ENCODE results near the gene TFB1M.
"Not testable (repeated sequence)": the region's sequence is repeated elsewhere in the genome, so short reads cannot be mapped to it uniquely, and the experiment has no call there.

Gene TFB1M

GRCh38 chr6:155219299-155219698 lies 95.0 kb downstream of the TFB1M start:
- Histone ChIP-seq H3K9ac (ENCODE audit: insufficient read length, low read depth) (no peak overlapping the region), H3K36me3 (ENCODE audit: insufficient read depth, insufficient read length, low read length) (peaks cover 18% of the 10 kb centered on the region), H3K9me3 (ENCODE audit: insufficient read depth, low read length) (no peaks in the 10 kb centered on the region), H3K4me1 (ENCODE audit: insufficient read depth, insufficient read length) (peaks cover under 1% of the 10 kb centered on the region), H3K4me3 (ENCODE audit: insufficient read length, low read depth) (no peak overlapping the region), H3K27me3 (ENCODE audit: insufficient read depth, insufficient read length) (no peaks in the 10 kb centered on the region)
- DNase-seq (ENCODE audit: low read depth, low spot score), result no peak
- no peak for TF ChIP-seq ZNF274 (IDR thresholded peaks at IDR 0.05; ENCODE audit: low read depth, low read length)
- no peak for TF ChIP-seq YY1 (IDR thresholded peaks at IDR 0.05; ENCODE audit: insufficient read depth, insufficient read length)
- no peak for TF ChIP-seq SUZ12 (IDR thresholded peaks at IDR 0.05; ENCODE audit: extremely low read depth, insufficient read depth, insufficient read length)

- peaks cover 24% of the 10 kb centered on the region for H3K36me3 ChIP-seq (ENCODE audit: insufficient read depth, insufficient read length, low read length)
- H3K27me3 ChIP-seq (ENCODE audit: insufficient read depth, insufficient read length); H3K9me3 ChIP-seq (ENCODE audit: insufficient read depth, low read length); H3K4me1 ChIP-seq (ENCODE audit: insufficient read depth, insufficient read length); H3K9ac ChIP-seq (ENCODE audit: insufficient read length, low read depth); DNase-seq (ENCODE audit: low read depth, low spot score); H3K4me3 ChIP-seq (ENCODE audit: insufficient read length, low read depth): not testable (repeated sequence)
Measured at GRCh38 chr6:155218711-155219110, 95.6 kb downstream of the TFB1M start.

- no peak for DNase-seq (ENCODE audit: low read depth, low spot score)
- Histone ChIP-seq H3K9ac (ENCODE audit: insufficient read length, low read depth) (no peak overlapping the region), H3K9me3 (ENCODE audit: insufficient read depth, low read length) (peaks cover 13% of the 10 kb centered on the region; the same call in 1 of the 2 replicates), H3K4me3 (ENCODE audit: insufficient read length, low read depth) (no peak overlapping the region), H3K4me1 (ENCODE audit: insufficient read depth, insufficient read length) (peaks cover 2% of the 10 kb centered on the region), H3K36me3 (ENCODE audit: insufficient read depth, insufficient read length, low read length) (peaks cover 37% of the 10 kb centered on the region), H3K27me3 (ENCODE audit: insufficient read depth, insufficient read length) (no peaks in the 10 kb centered on the region)
- TF ChIP-seq SUZ12 (IDR thresholded peaks at IDR 0.05; ENCODE audit: extremely low read depth, insufficient read depth, insufficient read length), result no peak
- TF ChIP-seq YY1 (IDR thresholded peaks at IDR 0.05; ENCODE audit: insufficient read depth, insufficient read length), result no peak
- TF ChIP-seq ZNF274 (IDR thresholded peaks at IDR 0.05; ENCODE audit: low read depth, low read length), result no peak
Measured at GRCh38 chr6:155216312-155217046, 97.8 kb downstream of the TFB1M start.

GRCh38 chr6:155215906-155216305 lies 98.4 kb downstream of the TFB1M start:
- Histone ChIP-seq H3K4me3 (ENCODE audit: insufficient read length, low read depth) (no peak overlapping the region), H3K9me3 (ENCODE audit: insufficient read depth, low read length) (peaks cover 13% of the 10 kb centered on the region; the same call in 1 of the 2 replicates), H3K9ac (ENCODE audit: insufficient read length, low read depth) (no peak overlapping the region), H3K27me3 (ENCODE audit: insufficient read depth, insufficient read length) (no peaks in the 10 kb centered on the region), H3K4me1 (ENCODE audit: insufficient read depth, insufficient read length) (peaks cover 2% of the 10 kb centered on the region), H3K36me3 (ENCODE audit: insufficient read depth, insufficient read length, low read length) (peaks cover 41% of the 10 kb centered on the region)
- no peak for DNase-seq (ENCODE audit: low read depth, low spot score)
- no peak for TF ChIP-seq YY1 (IDR thresholded peaks at IDR 0.05; ENCODE audit: insufficient read depth, insufficient read length)
- TF ChIP-seq ZNF274 (IDR thresholded peaks at IDR 0.05; ENCODE audit: low read depth, low read length), result no peak
- no peak for TF ChIP-seq SUZ12 (IDR thresholded peaks at IDR 0.05; ENCODE audit: extremely low read depth, insufficient read depth, insufficient read length)

- no peak for DNase-seq (ENCODE audit: low read depth, low spot score)
- Histone ChIP-seq H3K27me3 (ENCODE audit: insufficient read depth, insufficient read length) (no peaks in the 10 kb centered on the region), H3K9ac (ENCODE audit: insufficient read length, low read depth) (no peak overlapping the region), H3K9me3 (ENCODE audit: insufficient read depth, low read length) (peaks cover 13% of the 10 kb centered on the region; the same call in 1 of the 2 replicates), H3K4me3 (ENCODE audit: insufficient read length, low read depth) (no peak overlapping the region), H3K4me1 (ENCODE audit: insufficient read depth, insufficient read length) (peaks cover 2% of the 10 kb centered on the region), H3K36me3 (ENCODE audit: insufficient read depth, insufficient read length, low read length) (peaks cover 33% of the 10 kb centered on the region)
- TF ChIP-seq SUZ12 (IDR thresholded peaks at IDR 0.05; ENCODE audit: extremely low read depth, insufficient read depth, insufficient read length) (no peak), YY1 (IDR thresholded peaks at IDR 0.05; ENCODE audit: insufficient read depth, insufficient read length) (no peak), ZNF274 (IDR thresholded peaks at IDR 0.05; ENCODE audit: low read depth, low read length) (no peak)
Measured at GRCh38 chr6:155213611-155214372, 100.5 kb downstream of the TFB1M start.

- Histone ChIP-seq H3K9me3 (ENCODE audit: insufficient read depth, low read length) (peaks cover 13% of the 10 kb centered on the region; the same call in 1 of the 2 replicates), H3K36me3 (ENCODE audit: insufficient read depth, insufficient read length, low read length) (peaks cover 26% of the 10 kb centered on the region), H3K4me1 (ENCODE audit: insufficient read depth, insufficient read length) (peaks cover 2% of the 10 kb centered on the region), H3K4me3 (ENCODE audit: insufficient read length, low read depth) (no peak overlapping the region), H3K27me3 (ENCODE audit: insufficient read depth, insufficient read length) (no peaks in the 10 kb centered on the region), H3K9ac (ENCODE audit: insufficient read length, low read depth) (no peak overlapping the region)
- no peak for DNase-seq (ENCODE audit: low read depth, low spot score)
- TF ChIP-seq ZNF274 (IDR thresholded peaks at IDR 0.05; ENCODE audit: low read depth, low read length), result no peak
- no peak for TF ChIP-seq YY1 (IDR thresholded peaks at IDR 0.05; ENCODE audit: insufficient read depth, insufficient read length)
- TF ChIP-seq SUZ12 (IDR thresholded peaks at IDR 0.05; ENCODE audit: extremely low read depth, insufficient read depth, insufficient read length), result no peak
Measured at GRCh38 chr6:155212616-155213380, 101.5 kb downstream of the TFB1M start.

- TF ChIP-seq SUZ12 (IDR thresholded peaks at IDR 0.05; ENCODE audit: extremely low read depth, insufficient read depth, insufficient read length), result no peak
- TF ChIP-seq YY1 (IDR thresholded peaks at IDR 0.05; ENCODE audit: insufficient read depth, insufficient read length), result no peak
- TF ChIP-seq ZNF274 (IDR thresholded peaks at IDR 0.05; ENCODE audit: low read depth, low read length), result no peak
- H3K9me3 ChIP-seq (ENCODE audit: insufficient read depth, low read length), result peaks cover 13% of the 10 kb centered on the region; the same call in 1 of the 2 replicates
- peaks cover 2% of the 10 kb centered on the region for H3K4me1 ChIP-seq (ENCODE audit: insufficient read depth, insufficient read length)
- no peak for DNase-seq (ENCODE audit: low read depth, low spot score)
- H3K9ac ChIP-seq (ENCODE audit: insufficient read length, low read depth), result no peak overlapping the region
- H3K36me3 ChIP-seq (ENCODE audit: insufficient read depth, insufficient read length, low read length), result peaks cover 26% of the 10 kb centered on the region
- no peaks in the 10 kb centered on the region for H3K27me3 ChIP-seq (ENCODE audit: insufficient read depth, insufficient read length)
- no peak overlapping the region for H3K4me3 ChIP-seq (ENCODE audit: insufficient read length, low read depth)
Measured at GRCh38 chr6:155212106-155212505, 102.2 kb downstream of the TFB1M start.
